ENCODE results near the gene FHIT.

FHIT gene

GRCh38 chr3:60053526-60054265 is 1197.6 kb downstream of the FHIT start:
- Mint-ChIP-seq H3K27me3 (ENCODE audit: low read depth, poor library complexity) (no peaks in the 10 kb centered on the region), H3K4me1 (no peaks in the 10 kb centered on the region), H3K27ac (no peak overlapping the region), H3K36me3 (ENCODE audit: low read depth) (peaks cover 4% of the 10 kb centered on the region), H3K4me3 (no peak overlapping the region), H3K9me3 (peaks cover 25% of the 10 kb centered on the region)
- no peak for DNase-seq
- TF ChIP-seq, protein P1, sequence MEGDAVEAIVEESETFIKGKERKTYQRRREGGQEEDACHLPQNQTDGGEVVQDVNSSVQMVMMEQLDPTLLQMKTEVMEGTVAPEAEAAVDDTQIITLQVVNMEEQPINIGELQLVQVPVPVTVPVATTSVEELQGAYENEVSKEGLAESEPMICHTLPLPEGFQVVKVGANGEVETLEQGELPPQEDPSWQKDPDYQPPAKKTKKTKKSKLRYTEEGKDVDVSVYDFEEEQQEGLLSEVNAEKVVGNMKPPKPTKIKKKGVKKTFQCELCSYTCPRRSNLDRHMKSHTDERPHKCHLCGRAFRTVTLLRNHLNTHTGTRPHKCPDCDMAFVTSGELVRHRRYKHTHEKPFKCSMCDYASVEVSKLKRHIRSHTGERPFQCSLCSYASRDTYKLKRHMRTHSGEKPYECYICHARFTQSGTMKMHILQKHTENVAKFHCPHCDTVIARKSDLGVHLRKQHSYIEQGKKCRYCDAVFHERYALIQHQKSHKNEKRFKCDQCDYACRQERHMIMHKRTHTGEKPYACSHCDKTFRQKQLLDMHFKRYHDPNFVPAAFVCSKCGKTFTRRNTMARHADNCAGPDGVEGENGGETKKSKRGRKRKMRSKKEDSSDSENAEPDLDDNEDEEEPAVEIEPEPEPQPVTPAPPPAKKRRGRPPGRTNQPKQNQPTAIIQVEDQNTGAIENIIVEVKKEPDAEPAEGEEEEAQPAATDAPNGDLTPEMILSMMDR (IDR thresholded peaks at IDR 0.05) = no peak

- no peak overlapping the region for H3K4me3 Mint-ChIP-seq
- peaks cover 9% of the 10 kb centered on the region for H3K36me3 Mint-ChIP-seq (ENCODE audit: low read depth)
- TF ChIP-seq, protein P1 (IDR thresholded peaks at IDR 0.05) = no peak
- peaks cover 27% of the 10 kb centered on the region for H3K9me3 Mint-ChIP-seq
- DNase-seq = no peak
- H3K4me1 Mint-ChIP-seq = peaks cover 4% of the 10 kb centered on the region
- no peak overlapping the region for H3K27ac Mint-ChIP-seq
- H3K27me3 Mint-ChIP-seq (ENCODE audit: low read depth, poor library complexity) = no peaks in the 10 kb centered on the region
Measured at GRCh38 chr3:60048447-60048848, 1202.8 kb downstream of the FHIT start.

- Mint-ChIP-seq H3K36me3 (ENCODE audit: low read depth) (peaks cover 9% of the 10 kb centered on the region), H3K4me1 (peaks cover 4% of the 10 kb centered on the region), H3K27ac (no peak overlapping the region), H3K9me3 (peaks cover 27% of the 10 kb centered on the region), H3K4me3 (no peak overlapping the region), H3K27me3 (ENCODE audit: low read depth, poor library complexity) (no peaks in the 10 kb centered on the region)
- TF ChIP-seq, protein P1 (IDR thresholded peaks at IDR 0.05) = no peak
- DNase-seq = no peak
Measured at GRCh38 chr3:60047426-60048200, 1203.6 kb downstream of the FHIT start.

DNA sequence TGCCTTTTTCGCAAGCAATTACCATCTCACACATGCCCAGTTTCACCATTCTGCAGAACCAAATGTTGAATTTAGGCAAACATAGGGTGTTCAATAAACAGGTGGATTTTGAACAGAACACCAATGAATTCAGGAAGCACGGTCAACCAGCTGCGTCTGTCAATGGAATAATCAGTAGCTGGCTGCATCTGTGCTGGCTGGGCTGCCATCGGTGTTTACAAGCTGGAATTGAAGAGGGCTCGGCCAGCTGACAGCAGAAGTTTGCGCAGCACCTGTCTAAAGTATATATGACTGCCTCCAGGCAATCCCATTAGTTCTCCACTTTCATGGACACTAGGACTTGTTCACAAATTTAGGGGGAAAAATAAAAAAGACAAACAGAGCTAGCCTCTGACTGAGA is 1205.0 kb downstream of the FHIT start:
- no peak overlapping the region for H3K4me3 Mint-ChIP-seq
- H3K4me1 Mint-ChIP-seq = peaks cover 4% of the 10 kb centered on the region
- H3K36me3 Mint-ChIP-seq (ENCODE audit: low read depth) = peaks cover 9% of the 10 kb centered on the region
- no peak for DNase-seq
- H3K27ac Mint-ChIP-seq = no peak overlapping the region
- TF ChIP-seq, protein P1 (IDR thresholded peaks at IDR 0.05) = no peak
- H3K27me3 Mint-ChIP-seq (ENCODE audit: low read depth, poor library complexity) = no peaks in the 10 kb centered on the region
- H3K9me3 Mint-ChIP-seq = peaks cover 27% of the 10 kb centered on the region

- peaks cover 9% of the 10 kb centered on the region for H3K36me3 Mint-ChIP-seq (ENCODE audit: low read depth)
- H3K9me3 Mint-ChIP-seq = peaks cover 27% of the 10 kb centered on the region
- H3K4me3 Mint-ChIP-seq = no peak overlapping the region
- no peak overlapping the region for H3K27ac Mint-ChIP-seq
- TF ChIP-seq, protein P1 (IDR thresholded peaks at IDR 0.05) = no peak
- peaks cover 4% of the 10 kb centered on the region for H3K4me1 Mint-ChIP-seq
- DNase-seq = no peak
- no peaks in the 10 kb centered on the region for H3K27me3 Mint-ChIP-seq (ENCODE audit: low read depth, poor library complexity)
Measured at GRCh38 chr3:60045686-60046085, 1205.6 kb downstream of the FHIT start.
